ENCODE data around the gene ABHD12. TPM values are rescaled to one million over a fixed set of nuclear protein-coding genes. Genes with fewer than 3 reads are reported as not detected.
"Not testable (repeated sequence)": the region's sequence is repeated elsewhere in the genome, so short reads cannot be mapped to it uniquely, and the experiment has no call there.

The ABHD12 gene
- total RNA-seq, 2 experiments from 2014 or later: 13.4 to 17.0 TPM

GRCh38 chr20:25313593-25313992 lies 77.0 kb downstream of the ABHD12 start:
- POLR2A ChIA-PET: no interaction called here
- H3K4me3 ChIP-seq (ENCODE audit: low read length): no peak overlapping the region
- ATAC-seq (ENCODE audit: poor library complexity) (no peak), DNase-seq (no peak)
- Mint-ChIP-seq H3K9me3 (no peaks in the 10 kb centered on the region), H3K4me1 (ENCODE audit: low read depth) (peaks cover 16% of the 10 kb centered on the region), H3K4me3 (no peak overlapping the region), H3K27ac (no peak overlapping the region), H3K36me3 (ENCODE audit: low read depth) (peaks cover 26% of the 10 kb centered on the region), H3K27me3 (no peaks in the 10 kb centered on the region)
- H3K27ac ChIP-seq (ENCODE audit: low read depth in 1 of 2, low read length in 2 of 2): no peak overlapping the region
- no peak for TF ChIP-seq CTCF (IDR thresholded peaks at IDR 0.05)
- peaks cover 12% of the 10 kb centered on the region for H3K36me3 ChIP-seq (ENCODE audit: insufficient read depth, low read length)
- H3K27me3 ChIP-seq (ENCODE audit: control insufficient read depth in 1 of 2, insufficient read depth in 2 of 2, low read length in 2 of 2): no peaks in the 10 kb centered on the region
- no peaks in the 10 kb centered on the region for H3K9me3 ChIP-seq (ENCODE audit: control insufficient read depth in 1 of 2, insufficient read depth in 1 of 2, low read length in 2 of 2)
- peaks cover 21% of the 10 kb centered on the region for H3K4me1 ChIP-seq (ENCODE audit: insufficient read depth, low read length)
- intact Hi-C loops (cut with DNase I, micrococcal nuclease): no loop called here
- CTCF ChIA-PET: no interaction called here

GRCh38 chr20:25312716-25313115 lies 77.9 kb downstream of the ABHD12 start:
- H3K27me3 Mint-ChIP-seq; H3K27ac ChIP-seq (ENCODE audit: low read depth in 1 of 2, low read length in 2 of 2); POLR2A ChIA-PET; ATAC-seq (ENCODE audit: poor library complexity); H3K9me3 ChIP-seq (ENCODE audit: control insufficient read depth in 1 of 2, insufficient read depth in 1 of 2, low read length in 2 of 2); CTCF ChIA-PET; H3K4me3 Mint-ChIP-seq; H3K27me3 ChIP-seq (ENCODE audit: control insufficient read depth in 1 of 2, insufficient read depth in 2 of 2, low read length in 2 of 2); H3K27ac Mint-ChIP-seq; H3K4me3 ChIP-seq (ENCODE audit: low read length); H3K9me3 Mint-ChIP-seq; intact Hi-C loops (cut with DNase I, micrococcal nuclease): not testable (repeated sequence)
- peaks cover 21% of the 10 kb centered on the region for H3K4me1 ChIP-seq (ENCODE audit: insufficient read depth, low read length)
- peaks cover 16% of the 10 kb centered on the region for H3K4me1 Mint-ChIP-seq (ENCODE audit: low read depth)
- H3K36me3 ChIP-seq (ENCODE audit: insufficient read depth, low read length): peaks cover 12% of the 10 kb centered on the region
- H3K36me3 Mint-ChIP-seq (ENCODE audit: low read depth): peaks cover 33% of the 10 kb centered on the region
- peak in 1 of 14 experiments; percentile 25 for DNase-seq

GRCh38 chr20:25310921-25311728 lies 79.5 kb downstream of the ABHD12 start:
- intact Hi-C loops (cut with DNase I, micrococcal nuclease): loop anchor here in 1 of 2 experiments (1.0 kb wide), 1 partner anchor 88 kb away; no protein-coding TSS in a partner anchor
- no peaks in the 10 kb centered on the region for H3K9me3 ChIP-seq (ENCODE audit: control insufficient read depth in 1 of 2, insufficient read depth in 1 of 2, low read length in 2 of 2)
- peak in 1 of 14 experiments; percentile 21 for DNase-seq
- H3K4me3 ChIP-seq (ENCODE audit: low read length): peak overlapping the region; percentile 32
- no peak for ATAC-seq (ENCODE audit: poor library complexity)
- Mint-ChIP-seq H3K9me3 (no peaks in the 10 kb centered on the region), H3K27ac (peak overlapping the region; percentile 73), H3K27me3 (no peaks in the 10 kb centered on the region), H3K36me3 (ENCODE audit: low read depth) (peaks cover 30% of the 10 kb centered on the region), H3K4me3 (peak overlapping the region; percentile 65), H3K4me1 (ENCODE audit: low read depth) (peaks cover 16% of the 10 kb centered on the region)
- TF ChIP-seq CTCF (IDR thresholded peaks at IDR 0.05): no peak
- H3K4me1 ChIP-seq (ENCODE audit: insufficient read depth, low read length): peaks cover 21% of the 10 kb centered on the region
- H3K27me3 ChIP-seq (ENCODE audit: control insufficient read depth in 1 of 2, insufficient read depth in 2 of 2, low read length in 2 of 2): no peaks in the 10 kb centered on the region
- ChIA-PET CTCF (no interaction called here), POLR2A (interaction anchor here (0.9 kb wide), 1 partner anchor 9 kb away, joined by 3 read pairs; no protein-coding TSS in a partner anchor)
- H3K27ac ChIP-seq (ENCODE audit: low read depth in 1 of 2, low read length in 2 of 2): peak overlapping the region in 1 of 2 donors; percentile 22
- H3K36me3 ChIP-seq (ENCODE audit: insufficient read depth, low read length): peaks cover 11% of the 10 kb centered on the region
